Measurements from ENCODE around the gene SGMS1.

GRCh38 chr10:50541921-50542320 is 81.8 kb downstream of the SGMS1 start:
- TF ChIP-seq, protein P1, sequence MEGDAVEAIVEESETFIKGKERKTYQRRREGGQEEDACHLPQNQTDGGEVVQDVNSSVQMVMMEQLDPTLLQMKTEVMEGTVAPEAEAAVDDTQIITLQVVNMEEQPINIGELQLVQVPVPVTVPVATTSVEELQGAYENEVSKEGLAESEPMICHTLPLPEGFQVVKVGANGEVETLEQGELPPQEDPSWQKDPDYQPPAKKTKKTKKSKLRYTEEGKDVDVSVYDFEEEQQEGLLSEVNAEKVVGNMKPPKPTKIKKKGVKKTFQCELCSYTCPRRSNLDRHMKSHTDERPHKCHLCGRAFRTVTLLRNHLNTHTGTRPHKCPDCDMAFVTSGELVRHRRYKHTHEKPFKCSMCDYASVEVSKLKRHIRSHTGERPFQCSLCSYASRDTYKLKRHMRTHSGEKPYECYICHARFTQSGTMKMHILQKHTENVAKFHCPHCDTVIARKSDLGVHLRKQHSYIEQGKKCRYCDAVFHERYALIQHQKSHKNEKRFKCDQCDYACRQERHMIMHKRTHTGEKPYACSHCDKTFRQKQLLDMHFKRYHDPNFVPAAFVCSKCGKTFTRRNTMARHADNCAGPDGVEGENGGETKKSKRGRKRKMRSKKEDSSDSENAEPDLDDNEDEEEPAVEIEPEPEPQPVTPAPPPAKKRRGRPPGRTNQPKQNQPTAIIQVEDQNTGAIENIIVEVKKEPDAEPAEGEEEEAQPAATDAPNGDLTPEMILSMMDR (optimal IDR thresholded peaks at IDR 0.05 in 1 of 3, IDR thresholded peaks at IDR 0.05 in 1 of 3, conservative IDR thresholded peaks at IDR 0.05 in 1 of 3; ENCODE audit: extremely low read depth in 1 of 3, insufficient read depth in 2 of 3, low read length in 3 of 3): no peak
- no peak for TF ChIP-seq EZH2 (IDR thresholded peaks at IDR 0.05; ENCODE audit: low read length)
